Urinary bladder (tissue), 4 donors: ENCODE measurements around the gene DYNLT4. TPM values are rescaled to one million over a fixed set of nuclear protein-coding genes. Genes with fewer than 3 reads are reported as not detected.

Source experiments
- DNase-seq: peaks from one replicate; pipeline ENCODE4 v3.0.0-alpha.2; 2015; ENCODE audit errors: extremely low spot score
- H3K27ac ChIP-seq: one replicate; pipeline ENCODE4 v1.5.1; 2013; ENCODE audit warnings: low read depth, mild to moderate bottlenecking, moderate library complexity
- H3K36me3 ChIP-seq: one replicate; pipeline ENCODE4 v1.6.1; 2013; ENCODE audit warnings: mild to moderate bottlenecking, moderate library complexity; ENCODE audit not compliant: insufficient read depth
- H3K4me1 ChIP-seq: one replicate; pipeline ENCODE4 v1.6.1; 2013; ENCODE audit warnings: mild to moderate bottlenecking, moderate library complexity; ENCODE audit not compliant: insufficient read depth
- H3K4me3 ChIP-seq: one replicate; pipeline ENCODE4 v1.5.1; 2013; ENCODE audit warnings: low read depth, low read length
- WGBS: extraction: QIAGEN DNeasy Blood & Tissue Kit; methylation state at CpG from one replicate; pipeline ENCODE4 v1.1.7; 2013; 5-methylcytosine and 5-hydroxymethylcytosine counted together
- polyA plus RNA-seq: library from polyadenylated mRNA; stranded (reverse); fragments of 200-250 nt; gene quantifications from one replicate; pipeline ENCODE4 v1.2.3, GENCODE V29; 2013
- small RNA-seq: library from RNA; depleted of rRNA; stranded (forward); fragments of <200 nt; gene quantifications from one replicate; pipeline ENCODE3, GENCODE V24; 2014
- total RNA-seq: library from RNA; depleted of rRNA; stranded (reverse); fragments of >200 nt; gene quantifications from one replicate; pipeline ENCODE4 v1.2.3, GENCODE V29; 2014
- donor health status: healthy with polysubstance abuse.
- donor health status: healthy.

DYNLT4 gene
- total and polyA plus RNA-seq, 2 donors = 0.35 TPM; not detected in 1

DNA sequence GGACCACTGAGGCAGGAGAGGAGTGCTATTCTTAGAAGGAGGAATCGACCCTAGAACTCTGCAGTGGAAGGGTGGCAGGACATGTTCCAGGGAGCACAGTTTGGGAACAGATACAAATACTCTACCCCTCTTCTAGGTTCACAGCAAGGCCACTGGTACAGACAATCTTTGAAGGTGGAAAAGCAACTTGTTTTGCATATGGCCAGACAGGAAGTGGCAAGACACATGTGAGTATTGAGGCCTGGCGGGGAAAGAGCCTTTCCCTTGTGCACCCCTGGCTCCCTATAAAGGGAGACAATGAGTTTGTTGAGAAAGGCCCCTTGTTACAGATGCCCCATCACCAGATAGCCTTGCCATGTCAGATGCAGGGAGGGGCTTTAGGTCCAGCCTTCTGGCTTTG, 49.7 kb downstream of the DYNLT4 start:
- H3K4me1 ChIP-seq = no peaks in the 10 kb centered on the region
- WGBS = 96% methylated on average over 2 of the region's 2 CpGs
- no peak for DNase-seq
- H3K4me3 ChIP-seq = no peak overlapping the region
- no peaks in the 10 kb centered on the region for H3K36me3 ChIP-seq
- no peak overlapping the region for H3K27ac ChIP-seq

Small RNA genes lying within 50 kb of the gene (small RNA-seq; reads per million reads assigned to genes)
- gene AL136380.1 (not detected), gene SNORD38A (96.0 reads per million, percentile 97 among the genes with 10 or more reads in this experiment), gene SNORD38B (not detected), gene SNORD46 (1,738 reads per million, percentile 99 among the genes with 10 or more reads in this experiment), gene SNORD55 (not detected)

Other genes starting within 250 kb of the DYNLT4 start
- gene TMEM53, start 132.9 kb downstream of the DYNLT4 start, total RNA-seq = 2.4 TPM
- 13.2 TPM for gene TMEM53, start 132.9 kb downstream of the DYNLT4 start, polyA plus RNA-seq
- 1.4 TPM for gene ARMH1, start 132.6 kb downstream of the DYNLT4 start, total RNA-seq
- gene ARMH1, start 132.6 kb downstream of the DYNLT4 start, polyA plus RNA-seq = 3.5 TPM
- not detected for gene RNU5D-1, start 76.2 kb downstream of the DYNLT4 start, total RNA-seq
- not detected for gene RNU5D-1, start 76.2 kb downstream of the DYNLT4 start, polyA plus RNA-seq
- gene KIF2C, start 67.5 kb downstream of the DYNLT4 start, total RNA-seq = 9.4 TPM
- 2.6 TPM for gene KIF2C, start 67.5 kb downstream of the DYNLT4 start, polyA plus RNA-seq
- gene RPS8, start 31.8 kb downstream of the DYNLT4 start, total RNA-seq = 1,711 TPM
- 2,358 TPM for gene RPS8, start 31.8 kb downstream of the DYNLT4 start, polyA plus RNA-seq
- gene BEST4, start 19.2 kb downstream of the DYNLT4 start, total RNA-seq = not detected
- 0.30 TPM for gene BEST4, start 19.2 kb downstream of the DYNLT4 start, polyA plus RNA-seq
- 4.7 TPM for gene PLK3, start 7.0 kb downstream of the DYNLT4 start, total RNA-seq
- gene PLK3, start 7.0 kb downstream of the DYNLT4 start, polyA plus RNA-seq = 16.0 TPM
- gene BTBD19, start 1.2 kb upstream of the DYNLT4 start, total RNA-seq = 5.3 TPM
- 4.3 TPM for gene BTBD19, start 1.2 kb upstream of the DYNLT4 start, polyA plus RNA-seq
- 4.4 TPM for gene PTCH2, start 35.9 kb upstream of the DYNLT4 start, total RNA-seq
- gene PTCH2, start 35.9 kb upstream of the DYNLT4 start, polyA plus RNA-seq = 2.2 TPM
- gene EIF2B3, start 179.2 kb upstream of the DYNLT4 start, total RNA-seq = 27.8 TPM
- 23.2 TPM for gene EIF2B3, start 179.2 kb upstream of the DYNLT4 start, polyA plus RNA-seq
- gene HECTD3, start 204.0 kb upstream of the DYNLT4 start, total RNA-seq = 9.4 TPM
- gene HECTD3, start 204.0 kb upstream of the DYNLT4 start, polyA plus RNA-seq = 37.2 TPM
- gene UROD, start 204.9 kb upstream of the DYNLT4 start, total RNA-seq = 75.4 TPM
- gene UROD, start 204.9 kb upstream of the DYNLT4 start, polyA plus RNA-seq = 97.6 TPM